GM21526 (cell line): ENCODE results near the gene AKT3.
A peak's percentile ranks its signal among the peaks of the same experiment; 100 is the strongest.
"Not testable (repeated sequence)": the region's sequence is repeated elsewhere in the genome, so short reads cannot be mapped to it uniquely, and the experiment has no call there.

Experiments used
- ATAC-seq: cut with Tn5 transposase; IDR thresholded peaks from one replicate; pipeline ENCODE4 v1.9.1; 2021; ENCODE audit warnings: moderate library complexity; ENCODE audit not compliant: unreplicated experiment, low FRiP score

Gene AKT3

DNA sequence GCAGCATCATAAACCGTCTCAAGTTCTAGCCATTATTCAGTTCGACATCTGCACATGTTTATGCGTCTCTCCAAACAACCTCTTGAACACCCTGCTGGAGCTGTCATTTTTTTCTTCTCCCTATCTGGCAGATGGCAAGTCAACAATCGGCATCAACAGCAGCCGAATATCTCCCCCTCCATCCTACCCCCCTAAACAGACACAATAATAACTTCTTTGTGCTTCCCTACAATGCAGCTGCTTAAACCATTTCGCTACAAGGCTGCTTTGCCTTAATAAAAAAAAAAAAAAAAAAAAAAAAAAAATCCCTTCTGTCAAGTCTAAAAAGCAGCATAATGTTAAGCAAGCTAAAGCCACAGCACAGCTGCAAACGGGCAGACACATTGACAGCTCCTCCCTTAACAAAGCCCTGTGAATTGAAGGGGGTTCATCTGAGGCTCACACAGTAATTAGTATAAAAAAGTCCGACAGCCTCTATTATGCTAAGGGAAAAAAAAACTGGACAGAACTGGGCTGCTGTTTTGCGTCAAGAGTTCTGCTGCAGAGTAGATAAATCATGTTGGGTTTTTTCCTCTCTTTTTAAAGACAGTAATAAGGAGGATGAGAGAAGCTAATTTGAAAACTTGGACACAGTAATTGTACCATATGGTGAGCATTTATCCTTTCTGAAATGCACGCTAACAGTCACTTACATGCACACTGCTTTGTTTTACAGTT, 136.4 kb downstream of the AKT3 start:
- ATAC-seq: no peak

DNA sequence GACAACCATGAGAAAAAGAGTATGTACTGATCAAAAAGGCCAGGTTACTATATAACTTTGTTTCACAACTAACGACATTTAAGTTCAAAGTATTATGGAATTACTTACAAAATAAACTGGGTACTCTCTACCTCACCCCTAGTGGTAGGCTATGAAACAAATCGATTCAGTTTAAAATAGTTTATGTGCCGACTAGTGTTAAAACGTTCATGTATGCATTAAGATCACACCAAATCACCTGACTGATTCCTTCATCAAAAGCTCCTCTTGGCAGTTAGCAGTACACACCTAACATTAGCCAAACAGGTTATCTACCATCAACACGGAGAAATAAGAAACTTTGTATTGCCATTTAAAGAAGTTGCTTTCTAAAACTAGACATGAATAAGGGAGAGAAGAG, 137.1 kb downstream of the AKT3 start:
- ATAC-seq: no peak

DNA sequence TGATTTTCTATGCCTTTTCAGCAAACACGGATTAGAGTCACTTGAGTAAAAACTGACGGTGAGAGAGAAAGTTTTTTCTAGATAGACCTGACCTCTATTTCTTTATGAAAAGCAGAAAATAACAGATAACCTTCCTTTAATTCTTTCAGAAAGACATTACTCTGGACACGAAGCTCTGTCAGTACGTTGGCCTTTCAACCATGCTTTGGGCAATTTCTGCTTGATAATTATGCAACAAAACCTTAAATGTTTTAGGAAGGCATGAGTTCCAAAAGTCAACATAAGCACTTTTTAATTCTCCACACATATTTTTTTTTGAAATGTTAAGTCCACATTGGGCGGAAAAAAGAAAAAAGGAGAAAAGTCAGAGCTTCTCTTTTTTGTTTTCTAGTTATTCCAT, 137.8 kb downstream of the AKT3 start:
- no peak for ATAC-seq

DNA sequence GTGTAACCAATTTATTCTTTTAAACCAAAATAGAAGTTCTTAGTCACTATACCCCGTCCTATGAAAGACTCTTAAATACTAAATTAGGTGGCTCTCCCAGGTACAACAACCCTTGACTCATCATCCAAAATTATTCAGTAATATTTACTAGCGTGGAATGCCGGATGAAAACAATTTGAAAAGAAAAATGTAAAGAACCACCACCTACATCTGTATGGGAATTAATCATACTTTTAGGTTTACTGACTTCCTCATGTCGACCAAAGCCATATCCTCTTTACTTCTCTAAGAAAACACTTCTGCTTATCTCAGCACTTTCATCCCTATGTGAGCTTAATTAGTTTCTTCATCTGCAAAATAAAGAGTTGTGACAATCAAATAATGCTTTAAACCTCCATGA, 139.6 kb downstream of the AKT3 start:
- ATAC-seq: no peak

DNA sequence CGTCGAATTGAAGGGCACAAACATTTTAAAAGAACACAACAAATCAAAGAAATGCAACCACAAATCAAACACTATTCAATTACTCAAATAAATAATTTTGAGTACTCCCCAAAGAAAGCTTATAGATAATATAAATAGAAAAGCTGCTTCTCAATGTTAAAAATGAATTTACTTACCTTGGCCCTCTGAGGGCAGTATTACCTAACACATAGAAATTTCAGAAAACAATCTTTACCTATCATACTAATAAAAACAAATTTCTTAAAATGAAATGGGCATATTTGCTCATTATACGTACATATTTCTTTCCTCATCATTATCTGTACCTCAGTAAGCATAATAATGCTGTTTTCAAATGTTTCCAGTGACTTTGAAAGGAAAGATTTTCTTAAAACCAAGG, 141.8 kb downstream of the AKT3 start:
- no peak for ATAC-seq

DNA sequence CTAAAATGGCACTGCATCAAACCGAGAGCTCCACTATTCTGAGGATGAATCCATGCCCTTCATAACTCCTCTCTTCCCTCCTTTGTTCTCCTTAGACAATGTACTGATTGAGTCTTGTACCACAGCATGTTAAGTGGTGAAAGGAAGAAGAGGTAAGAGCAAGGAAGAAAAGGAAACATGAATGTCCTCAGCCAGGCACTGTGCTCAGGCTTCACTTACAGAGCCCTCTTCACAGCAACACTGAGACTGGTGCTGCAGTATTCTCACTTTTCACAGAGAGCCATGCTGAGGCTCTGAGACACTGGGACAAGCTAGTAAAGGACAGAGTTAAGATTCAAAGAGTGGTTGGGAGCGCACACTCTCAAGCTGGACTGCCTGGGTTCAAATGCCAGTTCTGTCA, 143.5 kb downstream of the AKT3 start:
- no peak for ATAC-seq

DNA sequence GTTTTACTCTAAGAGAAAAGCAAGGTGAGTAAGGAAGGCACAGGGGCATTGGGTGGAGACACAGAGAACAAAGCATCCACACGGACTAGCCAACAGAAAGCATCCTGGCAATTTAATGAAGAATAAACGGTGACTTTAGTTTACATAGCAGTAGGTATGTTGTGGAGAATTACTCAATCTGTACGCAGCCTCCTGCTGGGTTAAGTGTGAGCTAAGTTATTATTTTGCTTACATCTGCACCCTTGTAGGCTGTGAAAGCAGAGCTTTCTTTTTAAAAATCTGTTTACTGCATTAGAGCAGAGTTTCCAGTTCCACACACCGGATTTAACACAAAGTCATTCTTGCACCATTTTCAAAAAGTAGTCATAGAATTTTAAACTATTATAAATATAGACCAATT, 144.5 kb downstream of the AKT3 start:
- ATAC-seq: no peak

DNA sequence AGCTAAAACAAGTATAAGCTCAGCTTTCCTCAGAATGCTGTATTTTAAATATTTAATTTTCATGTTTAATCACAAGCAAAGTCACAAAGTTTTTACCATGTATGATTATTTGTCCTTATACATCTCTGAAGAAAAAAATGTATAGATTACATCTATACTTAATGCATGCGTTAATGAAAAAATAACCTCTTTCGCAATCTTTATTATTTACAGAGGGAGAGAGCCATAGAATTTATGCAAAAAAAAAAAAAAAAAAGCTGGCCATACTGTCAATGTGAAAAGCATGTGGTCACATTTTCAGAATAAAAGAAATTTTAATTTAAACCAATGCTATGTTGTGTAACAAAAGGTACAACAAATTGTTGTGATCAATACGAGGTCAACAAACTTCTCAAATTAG, 148.2 kb downstream of the AKT3 start:
- no peak for ATAC-seq

DNA sequence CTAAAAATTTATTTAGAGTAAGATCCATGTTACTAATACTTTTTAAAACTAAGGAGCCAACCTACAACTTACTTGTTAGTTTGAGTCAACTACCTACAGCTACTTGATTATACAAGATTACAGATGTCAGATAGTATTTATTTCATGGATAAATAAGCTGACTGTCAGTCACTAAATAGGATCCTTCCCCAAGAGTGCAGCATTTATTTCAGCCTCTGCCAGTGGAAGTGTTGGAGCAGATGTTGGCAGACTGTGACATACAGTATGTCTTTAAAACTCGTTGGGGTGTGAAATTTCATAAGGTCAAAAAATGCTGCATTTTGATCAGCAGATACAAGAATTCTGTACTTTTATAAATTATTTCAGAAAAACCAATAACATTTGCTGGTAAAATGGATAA, 156.2 kb downstream of the AKT3 start:
- no peak for ATAC-seq

DNA sequence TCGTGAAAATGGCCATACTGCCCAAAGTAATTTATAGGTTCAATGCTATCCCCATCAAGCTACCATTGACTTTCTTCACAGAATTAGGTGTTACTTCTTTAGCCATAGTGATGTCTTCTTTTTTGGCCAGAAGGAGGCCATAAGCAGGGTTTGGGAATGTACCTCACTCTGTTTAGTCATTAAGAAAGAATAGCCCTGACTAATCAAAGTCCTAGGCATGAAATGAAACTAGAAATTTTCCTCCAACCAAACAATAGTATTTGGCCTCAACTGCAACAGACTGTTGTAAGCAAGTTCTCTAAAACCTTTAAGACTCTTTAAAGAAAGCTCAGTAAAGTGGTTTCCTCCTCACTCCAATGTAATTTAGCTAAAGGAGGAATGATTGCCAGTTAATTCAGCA, 163.9 kb downstream of the AKT3 start:
- no peak for ATAC-seq

DNA sequence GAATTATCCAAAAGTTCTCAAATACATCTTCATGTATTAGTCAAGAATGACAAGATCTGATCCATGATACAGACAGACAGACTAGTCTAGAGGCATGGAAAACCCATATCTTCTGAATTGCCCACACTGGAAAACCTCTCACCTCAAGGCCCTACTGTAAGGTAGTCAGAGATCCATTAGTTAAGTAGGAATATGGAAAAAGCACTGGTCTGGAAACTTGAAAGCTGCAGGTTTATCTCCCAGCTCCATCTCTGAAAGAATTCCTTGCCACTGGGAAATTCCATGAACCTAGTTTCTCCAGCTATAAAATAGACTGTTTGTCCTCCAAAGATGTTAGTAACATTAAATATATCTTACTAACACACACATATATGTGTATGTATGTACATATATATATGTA, 169.2 kb downstream of the AKT3 start:
- no peak for ATAC-seq

DNA sequence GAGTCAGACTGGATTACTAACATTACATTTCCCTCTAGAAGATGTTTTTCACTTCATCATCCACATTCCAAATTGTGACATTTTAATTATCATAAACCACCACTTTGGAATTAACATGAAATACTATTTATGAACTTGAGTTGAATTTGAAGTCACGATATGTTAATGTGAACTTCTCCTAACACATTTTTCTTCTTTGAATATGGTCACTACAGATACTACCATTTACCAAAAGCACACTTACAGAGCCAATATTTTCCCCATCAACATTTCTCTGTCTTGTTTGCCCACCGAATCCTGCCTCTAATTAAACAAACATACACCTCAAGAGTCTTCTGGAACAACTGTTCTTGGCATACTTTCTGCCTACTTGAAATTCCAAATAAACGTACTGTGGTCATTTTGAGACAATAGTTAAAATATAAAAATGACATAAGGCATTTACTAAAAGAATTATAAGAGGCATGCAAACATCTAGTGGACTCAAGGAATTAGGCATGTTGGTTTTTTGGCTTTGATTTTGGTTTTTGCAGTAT, 177.4 kb downstream of the AKT3 start:
- no peak for ATAC-seq

DNA sequence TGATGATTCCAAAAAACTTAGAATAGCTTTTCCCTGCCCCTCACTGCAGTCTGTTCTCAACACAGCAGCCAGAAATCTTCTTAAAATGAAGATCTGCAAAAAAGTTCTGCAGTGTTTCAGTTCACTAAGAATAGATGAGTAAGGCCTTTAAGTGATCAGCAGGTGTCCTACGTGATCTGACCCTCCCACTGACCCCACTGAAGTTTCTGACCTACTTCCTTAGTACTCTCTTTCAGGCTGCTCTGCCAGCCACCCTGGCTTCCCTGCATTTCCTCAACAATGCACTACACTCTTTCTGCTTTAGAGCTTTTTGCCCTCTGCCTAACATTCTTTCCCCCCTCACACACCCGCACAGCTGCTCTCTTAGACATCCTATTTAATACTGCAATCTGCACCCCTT, 182.5 kb downstream of the AKT3 start:
- peak; percentile 68 for ATAC-seq

DNA sequence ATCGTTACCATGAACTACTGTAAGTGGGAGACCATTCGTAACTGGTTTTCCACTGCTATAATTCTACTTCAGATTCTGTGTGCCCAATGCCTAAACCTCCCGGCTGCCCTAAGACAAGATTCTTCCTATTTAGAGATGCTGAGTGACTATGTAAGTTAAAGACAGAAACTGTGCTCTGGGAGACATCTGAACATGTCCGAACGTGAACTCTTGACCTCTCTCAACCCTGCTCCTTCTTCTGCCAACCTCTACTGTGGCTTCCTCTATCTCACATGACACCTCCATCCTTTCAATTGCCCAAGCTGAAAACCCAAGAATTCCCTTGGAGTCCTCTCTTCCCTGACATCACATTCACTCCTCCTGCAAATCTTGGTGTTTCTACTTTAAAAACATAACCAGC, 182.9 kb downstream of the AKT3 start:
- ATAC-seq: no peak

DNA sequence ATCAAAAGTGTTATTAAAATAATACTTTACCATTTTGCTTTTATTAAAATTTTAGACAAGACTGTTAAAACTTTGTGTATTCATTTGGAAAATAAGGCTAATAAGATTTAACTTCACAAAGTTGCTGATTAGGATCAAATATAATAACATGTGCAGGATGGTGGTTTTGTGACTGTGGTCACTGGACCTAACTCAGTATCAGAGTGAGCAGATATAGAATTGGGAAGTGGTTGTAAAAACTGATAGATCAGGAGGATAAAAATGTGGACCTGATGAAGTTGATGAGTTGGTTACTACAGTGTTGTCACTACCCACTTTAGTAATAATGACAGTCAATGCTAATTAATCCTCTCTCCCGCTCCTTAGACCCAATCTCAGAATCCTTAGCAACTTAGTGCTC, 186.4 kb downstream of the AKT3 start:
- ATAC-seq: no peak

DNA sequence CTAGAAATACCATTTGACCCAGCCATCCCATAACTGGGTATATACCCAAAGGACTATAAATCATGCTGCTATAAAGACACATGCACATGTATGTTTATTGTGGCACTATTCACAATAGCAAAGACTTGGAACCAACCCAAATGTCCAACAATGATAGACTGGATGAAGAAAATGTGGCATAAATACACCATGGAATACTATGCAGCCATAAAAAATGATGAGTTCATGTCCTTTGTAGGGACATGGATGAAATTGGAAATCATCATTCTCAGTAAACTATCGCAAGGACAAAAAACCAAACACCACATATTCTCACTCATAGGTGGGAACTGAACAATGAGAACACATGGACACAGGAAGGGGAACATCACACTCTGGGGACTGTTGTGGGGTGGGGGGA, 187.9 kb downstream of the AKT3 start:
- ATAC-seq: not testable (repeated sequence)

DNA sequence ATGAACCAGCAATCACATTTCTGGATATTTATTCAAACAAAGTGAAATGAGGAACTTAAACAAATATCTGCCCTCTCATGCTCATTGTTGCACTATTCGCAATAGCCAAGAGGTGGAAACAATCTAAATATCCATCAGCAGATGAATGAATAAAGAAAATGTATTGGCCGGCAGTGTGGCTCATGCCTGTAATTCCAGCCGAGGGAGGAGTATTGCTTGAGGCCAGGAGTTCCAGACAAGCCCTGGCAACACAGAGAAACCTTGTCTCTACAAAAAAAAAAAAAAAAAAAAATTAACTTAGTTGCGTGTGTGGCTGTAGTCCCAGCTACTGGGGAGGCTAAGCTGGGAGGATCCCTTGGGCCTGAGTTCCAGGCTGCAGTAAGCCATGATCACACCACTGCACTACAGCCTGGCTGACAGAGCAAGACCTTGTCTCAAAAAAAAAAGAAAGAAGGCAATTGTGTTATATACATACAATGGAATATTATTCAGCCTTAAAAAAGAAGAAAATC, 191.4 kb downstream of the AKT3 start:
- ATAC-seq: no peak

DNA sequence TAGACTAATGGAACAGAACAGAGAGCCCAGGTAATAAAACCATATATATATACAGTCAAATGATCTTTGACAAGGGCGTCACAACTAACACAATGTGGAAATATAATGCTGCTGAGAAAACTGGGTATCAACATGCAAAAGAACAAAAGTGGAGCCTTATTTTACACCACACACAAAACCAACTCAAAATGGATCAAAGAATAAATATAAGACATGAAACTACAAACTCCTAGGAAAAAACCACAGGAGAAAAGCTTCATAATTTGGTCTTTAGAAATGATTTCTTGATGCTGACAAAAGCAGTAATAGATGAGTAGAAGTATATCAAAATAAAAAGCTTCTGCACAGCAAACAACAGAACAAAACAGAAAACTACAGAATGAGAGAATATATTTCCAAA, 192.2 kb downstream of the AKT3 start:
- no peak for ATAC-seq

DNA sequence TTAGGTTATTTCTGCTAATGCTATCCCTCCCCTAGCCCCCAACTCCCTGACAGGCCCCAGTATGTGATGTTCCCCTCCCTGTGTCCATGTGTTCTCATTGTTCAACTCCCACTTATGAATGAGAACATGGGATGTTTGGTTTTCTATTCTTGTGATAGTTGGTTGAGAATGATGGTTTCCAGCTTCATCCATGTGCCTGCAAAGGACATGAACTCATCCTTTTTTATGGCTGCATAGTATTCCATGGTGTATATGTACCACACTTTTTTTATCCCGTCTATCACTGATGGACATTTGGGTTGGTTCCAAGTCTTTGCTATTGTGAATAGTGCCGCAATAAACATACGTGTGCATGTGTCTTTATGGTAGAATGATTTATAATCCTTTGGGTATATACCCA, 200.5 kb downstream of the AKT3 start:
- ATAC-seq: not testable (repeated sequence)

DNA sequence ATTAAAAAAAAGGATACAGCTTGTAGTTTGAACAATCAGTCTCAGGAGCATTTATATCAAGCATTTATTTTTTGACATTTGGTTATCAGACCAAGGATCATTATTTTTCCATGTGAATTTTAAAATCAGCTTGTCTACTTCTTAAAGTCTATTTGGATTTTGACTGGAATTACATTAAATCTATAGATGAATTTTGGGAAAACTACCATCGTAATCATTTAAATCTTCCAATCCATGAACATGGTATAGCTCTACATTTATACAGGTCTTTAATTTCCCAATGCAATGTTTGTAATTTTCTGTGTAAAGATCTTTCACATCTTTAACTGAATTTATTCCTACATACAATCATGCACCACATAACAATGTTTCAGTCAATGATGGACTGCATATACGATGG, 203.2 kb downstream of the AKT3 start:
- ATAC-seq: no peak

DNA sequence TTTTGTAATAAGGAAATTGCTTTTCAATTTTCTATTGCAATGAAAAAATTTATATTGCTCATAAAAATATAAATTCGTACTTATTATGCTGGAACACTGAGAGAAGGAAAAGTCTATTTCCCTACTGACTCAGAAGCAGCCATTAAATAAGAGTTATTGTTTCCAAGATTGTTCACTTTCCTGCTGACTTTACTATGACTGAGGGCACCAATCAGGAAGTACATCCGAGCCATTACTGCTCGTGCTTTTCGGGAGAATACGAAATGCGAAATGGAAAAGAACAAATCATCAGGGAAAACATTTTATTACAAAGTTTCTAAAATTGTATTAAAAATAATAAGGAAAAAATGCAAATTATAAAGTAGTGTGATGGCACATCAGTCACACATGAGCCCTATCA, 204.8 kb downstream of the AKT3 start:
- ATAC-seq: no peak

DNA sequence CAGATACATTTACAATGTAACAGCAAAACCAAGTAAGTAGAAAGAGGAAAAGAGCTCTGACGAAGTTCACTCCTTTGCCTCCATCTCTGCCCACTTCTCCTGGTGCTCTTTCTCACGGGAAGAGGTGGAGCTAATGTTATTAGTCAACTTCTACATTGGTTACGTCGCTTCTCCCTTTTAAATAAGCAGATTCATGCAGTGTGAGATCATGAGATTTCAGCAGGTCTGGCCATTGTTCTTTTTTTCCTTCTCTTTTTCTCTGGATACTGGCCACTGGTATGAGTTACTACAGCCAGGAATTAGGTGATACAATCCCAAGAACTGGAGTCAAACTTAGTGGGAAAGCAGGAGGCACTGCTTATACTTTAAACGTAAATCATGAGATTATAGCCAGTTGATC, 207.1 kb downstream of the AKT3 start:
- no peak for ATAC-seq
